Activated naive CD8-positive, alpha-beta T cell (primary cell): ENCODE data around the gene MID1.

Experiments used
- H3K27ac Mint-ChIP-seq: one replicate; pipeline ENCODE4 v1.8.0; 2021; ENCODE audit warnings: mixed read lengths
- H3K27me3 Mint-ChIP-seq: one replicate; pipeline ENCODE4 v1.8.0; 2021; ENCODE audit warnings: mixed read lengths
- H3K36me3 Mint-ChIP-seq: one replicate; pipeline ENCODE4 v1.8.0; 2021; ENCODE audit warnings: mixed read lengths
- H3K4me1 Mint-ChIP-seq: one replicate; pipeline ENCODE4 v1.8.0; 2021; ENCODE audit warnings: low read depth, mixed read lengths
- H3K4me3 Mint-ChIP-seq: one replicate; pipeline ENCODE4 v1.8.0; 2021; ENCODE audit warnings: mild to moderate bottlenecking, mixed read lengths
- H3K9me3 Mint-ChIP-seq: one replicate; pipeline ENCODE4 v1.8.0; 2021; ENCODE audit warnings: low read depth, mixed read lengths

Gene MID1

GRCh38 chrX:10483191-10483831 lies 137.1 kb downstream of the MID1 start:
- H3K27me3 Mint-ChIP-seq: no peaks in the 10 kb centered on the region
- peaks cover 3% of the 10 kb centered on the region for H3K9me3 Mint-ChIP-seq
- no peak overlapping the region for H3K4me3 Mint-ChIP-seq
- no peaks in the 10 kb centered on the region for H3K4me1 Mint-ChIP-seq
- H3K27ac Mint-ChIP-seq: no peak overlapping the region
- H3K36me3 Mint-ChIP-seq: no peaks in the 10 kb centered on the region

GRCh38 chrX:10482708-10483107 lies 137.7 kb downstream of the MID1 start:
- Mint-ChIP-seq H3K36me3 (no peaks in the 10 kb centered on the region), H3K4me3 (no peak overlapping the region), H3K27me3 (no peaks in the 10 kb centered on the region), H3K4me1 (no peaks in the 10 kb centered on the region), H3K9me3 (peaks cover 3% of the 10 kb centered on the region), H3K27ac (no peak overlapping the region)

- Mint-ChIP-seq H3K9me3 (peaks cover 3% of the 10 kb centered on the region), H3K4me1 (no peaks in the 10 kb centered on the region), H3K27ac (no peak overlapping the region), H3K27me3 (no peaks in the 10 kb centered on the region), H3K4me3 (no peak overlapping the region), H3K36me3 (no peaks in the 10 kb centered on the region)
Observed at GRCh38 chrX:10482261-10482660, 138.1 kb downstream of the MID1 start.

DNA sequence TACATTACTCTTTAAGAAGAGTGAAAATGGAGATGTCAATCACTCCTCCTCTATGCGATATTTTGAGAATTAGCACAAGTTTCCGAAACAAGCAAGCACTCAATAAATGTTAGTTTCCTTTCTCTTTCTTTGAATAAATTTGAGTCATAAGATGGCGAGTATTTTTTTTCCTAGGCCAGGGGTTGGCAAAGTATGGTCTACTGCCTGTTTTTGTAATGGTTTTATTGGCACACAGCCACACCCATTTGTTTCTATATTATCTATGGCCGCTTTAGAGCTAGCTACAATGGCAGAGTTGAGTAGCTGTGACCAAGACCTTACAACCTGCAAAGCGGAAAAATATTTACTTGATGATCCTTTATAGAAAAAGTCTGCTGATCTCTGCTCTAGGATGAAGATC lies 139.5 kb downstream of the MID1 start:
- Mint-ChIP-seq H3K36me3 (no peaks in the 10 kb centered on the region), H3K27ac (no peak overlapping the region), H3K4me1 (no peaks in the 10 kb centered on the region), H3K4me3 (no peak overlapping the region), H3K9me3 (peaks cover 3% of the 10 kb centered on the region), H3K27me3 (no peaks in the 10 kb centered on the region)

- Mint-ChIP-seq H3K27ac (no peak overlapping the region), H3K4me1 (no peaks in the 10 kb centered on the region), H3K9me3 (peaks cover 3% of the 10 kb centered on the region), H3K27me3 (no peaks in the 10 kb centered on the region), H3K36me3 (no peaks in the 10 kb centered on the region), H3K4me3 (no peak overlapping the region)
Observed at GRCh38 chrX:10479508-10479907, 140.9 kb downstream of the MID1 start.

- Mint-ChIP-seq H3K27ac (no peak overlapping the region), H3K36me3 (no peaks in the 10 kb centered on the region), H3K9me3 (peaks cover 3% of the 10 kb centered on the region), H3K4me1 (no peaks in the 10 kb centered on the region), H3K4me3 (no peak overlapping the region), H3K27me3 (no peaks in the 10 kb centered on the region)
Observed at GRCh38 chrX:10477525-10477924, 142.9 kb downstream of the MID1 start.

GRCh38 chrX:10474913-10475568 lies 145.3 kb downstream of the MID1 start:
- H3K9me3 Mint-ChIP-seq: peaks cover 3% of the 10 kb centered on the region
- H3K4me1 Mint-ChIP-seq: no peaks in the 10 kb centered on the region
- H3K27ac Mint-ChIP-seq: no peak overlapping the region
- no peaks in the 10 kb centered on the region for H3K27me3 Mint-ChIP-seq
- no peaks in the 10 kb centered on the region for H3K36me3 Mint-ChIP-seq
- H3K4me3 Mint-ChIP-seq: no peak overlapping the region

DNA sequence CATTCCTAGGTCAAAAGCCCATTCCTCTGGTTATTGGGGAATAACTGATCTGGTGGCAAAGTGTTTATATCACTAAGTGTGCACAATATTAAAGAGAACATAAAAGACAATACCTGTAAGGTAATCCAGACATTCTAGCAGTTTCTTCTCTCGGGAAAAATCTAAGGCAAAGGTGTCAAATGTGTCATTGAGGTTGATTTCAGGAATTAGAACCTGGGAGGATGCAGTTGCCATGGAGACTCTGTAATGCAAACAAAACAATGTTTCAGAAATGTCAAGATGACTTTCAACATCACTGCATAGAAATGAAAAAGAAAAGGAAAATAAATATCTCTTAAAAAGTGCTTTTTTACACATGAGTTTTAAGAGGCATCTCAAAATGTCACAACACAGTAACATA lies 145.9 kb downstream of the MID1 start:
- no peaks in the 10 kb centered on the region for H3K27me3 Mint-ChIP-seq
- no peaks in the 10 kb centered on the region for H3K36me3 Mint-ChIP-seq
- no peak overlapping the region for H3K4me3 Mint-ChIP-seq
- H3K27ac Mint-ChIP-seq: no peak overlapping the region
- peaks cover 2% of the 10 kb centered on the region for H3K9me3 Mint-ChIP-seq
- H3K4me1 Mint-ChIP-seq: no peaks in the 10 kb centered on the region

GRCh38 chrX:10471418-10471817 lies 149.0 kb downstream of the MID1 start:
- H3K27ac Mint-ChIP-seq: no peak overlapping the region
- H3K27me3 Mint-ChIP-seq: no peaks in the 10 kb centered on the region
- no peaks in the 10 kb centered on the region for H3K9me3 Mint-ChIP-seq
- H3K36me3 Mint-ChIP-seq: no peaks in the 10 kb centered on the region
- H3K4me1 Mint-ChIP-seq: no peaks in the 10 kb centered on the region
- no peak overlapping the region for H3K4me3 Mint-ChIP-seq

GRCh38 chrX:10470009-10470408 lies 150.4 kb downstream of the MID1 start:
- no peak overlapping the region for H3K27ac Mint-ChIP-seq
- H3K4me1 Mint-ChIP-seq: no peaks in the 10 kb centered on the region
- H3K27me3 Mint-ChIP-seq: no peaks in the 10 kb centered on the region

GRCh38 chrX:10467793-10468192 lies 152.6 kb downstream of the MID1 start:
- no peaks in the 10 kb centered on the region for H3K4me1 Mint-ChIP-seq
- H3K4me3 Mint-ChIP-seq: no peak overlapping the region
- no peak overlapping the region for H3K27ac Mint-ChIP-seq
- H3K27me3 Mint-ChIP-seq: no peaks in the 10 kb centered on the region
- no peaks in the 10 kb centered on the region for H3K9me3 Mint-ChIP-seq
- H3K36me3 Mint-ChIP-seq: no peaks in the 10 kb centered on the region

More at GRCh38 chrX:10470009-10470408, 150.4 kb downstream of the MID1 start:
- Mint-ChIP-seq H3K4me3 (no peak overlapping the region), H3K9me3 (no peaks in the 10 kb centered on the region), H3K36me3 (no peaks in the 10 kb centered on the region)

GRCh38 chrX:10465254-10465653 lies 155.1 kb downstream of the MID1 start:
- no peaks in the 10 kb centered on the region for H3K9me3 Mint-ChIP-seq
- no peak overlapping the region for H3K27ac Mint-ChIP-seq
- no peaks in the 10 kb centered on the region for H3K4me1 Mint-ChIP-seq
- no peak overlapping the region for H3K4me3 Mint-ChIP-seq
- H3K36me3 Mint-ChIP-seq: no peaks in the 10 kb centered on the region
- no peaks in the 10 kb centered on the region for H3K27me3 Mint-ChIP-seq

GRCh38 chrX:10457092-10457491 lies 163.3 kb downstream of the MID1 start:
- H3K27ac Mint-ChIP-seq: no peak overlapping the region

GRCh38 chrX:10453945-10454344 lies 166.4 kb downstream of the MID1 start:
- H3K9me3 Mint-ChIP-seq: peaks cover 6% of the 10 kb centered on the region
- H3K27ac Mint-ChIP-seq: no peak overlapping the region
- no peak overlapping the region for H3K4me3 Mint-ChIP-seq
- H3K27me3 Mint-ChIP-seq: no peaks in the 10 kb centered on the region
- H3K36me3 Mint-ChIP-seq: no peaks in the 10 kb centered on the region
- no peaks in the 10 kb centered on the region for H3K4me1 Mint-ChIP-seq

More at GRCh38 chrX:10457092-10457491, 163.3 kb downstream of the MID1 start:
- Mint-ChIP-seq H3K4me3 (no peak overlapping the region), H3K9me3 (peaks cover 6% of the 10 kb centered on the region), H3K4me1 (no peaks in the 10 kb centered on the region), H3K36me3 (no peaks in the 10 kb centered on the region), H3K27me3 (no peaks in the 10 kb centered on the region)

GRCh38 chrX:10450959-10451355 lies 169.4 kb downstream of the MID1 start:
- H3K27me3 Mint-ChIP-seq: no peaks in the 10 kb centered on the region
- no peak overlapping the region for H3K4me3 Mint-ChIP-seq
- no peak overlapping the region for H3K27ac Mint-ChIP-seq
- H3K36me3 Mint-ChIP-seq: no peaks in the 10 kb centered on the region
- H3K9me3 Mint-ChIP-seq: peaks cover 6% of the 10 kb centered on the region
- H3K4me1 Mint-ChIP-seq: no peaks in the 10 kb centered on the region
